GM21367 (cell line): Measurements from ENCODE around the gene PSMA5.
"Not testable (repeated sequence)": the region's sequence is repeated elsewhere in the genome, so short reads cannot be mapped to it uniquely, and the experiment has no call there.

Experiments
- ATAC-seq: cut with Tn5 transposase; IDR thresholded peaks from one replicate; pipeline ENCODE4 v1.9.1; 2021; ENCODE audit not compliant: unreplicated experiment

Gene PSMA5

DNA sequence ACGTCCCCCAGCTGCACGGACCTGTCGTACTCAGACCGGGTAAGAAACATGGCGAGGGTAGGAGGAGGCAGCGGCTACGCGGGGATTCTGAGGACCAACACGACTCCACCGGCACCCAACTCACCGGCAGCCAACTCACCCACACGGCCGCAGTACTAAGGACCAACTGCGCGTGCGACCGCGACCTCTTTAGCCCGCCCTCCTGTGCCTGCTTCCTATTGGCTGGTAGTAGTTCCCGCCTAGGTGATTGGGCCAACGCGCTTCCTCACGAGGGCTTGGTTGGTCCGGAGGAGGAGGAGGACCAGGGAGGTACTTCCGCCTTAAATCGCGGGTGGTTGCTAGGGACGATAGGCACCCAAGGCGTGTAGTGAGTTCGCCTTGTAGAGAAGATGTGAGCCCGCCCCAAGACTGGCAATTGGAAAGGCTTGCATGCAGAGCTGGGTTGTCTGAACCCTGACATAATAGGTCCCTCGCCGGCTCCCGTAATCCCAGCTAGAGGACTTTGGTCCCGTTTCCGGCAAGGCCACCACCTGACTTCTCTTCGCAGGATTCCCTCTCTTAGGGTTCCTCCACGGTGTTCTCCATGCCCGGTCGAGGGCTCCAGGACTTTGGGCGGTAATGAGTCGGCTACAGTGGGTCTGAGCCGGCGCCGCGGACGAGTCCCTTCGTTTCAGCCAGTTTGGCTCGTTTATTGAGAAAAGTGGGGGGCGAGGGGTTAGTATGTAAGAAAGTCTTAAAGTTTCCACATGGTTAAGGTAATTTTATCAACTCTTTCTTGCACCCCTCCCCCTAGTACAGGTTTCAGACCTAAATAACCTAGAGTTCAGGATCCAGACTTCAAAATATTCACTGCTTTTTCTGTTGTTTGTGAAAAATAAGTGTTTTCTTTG, at the start of gene PSMA5:
TSS of gene PSMA5 (minus strand) at position 168 of the 890 bp plus-strand sequence. CDS start at position 50, 118 bp downstream.
- ATAC-seq = peak; percentile 94

DNA sequence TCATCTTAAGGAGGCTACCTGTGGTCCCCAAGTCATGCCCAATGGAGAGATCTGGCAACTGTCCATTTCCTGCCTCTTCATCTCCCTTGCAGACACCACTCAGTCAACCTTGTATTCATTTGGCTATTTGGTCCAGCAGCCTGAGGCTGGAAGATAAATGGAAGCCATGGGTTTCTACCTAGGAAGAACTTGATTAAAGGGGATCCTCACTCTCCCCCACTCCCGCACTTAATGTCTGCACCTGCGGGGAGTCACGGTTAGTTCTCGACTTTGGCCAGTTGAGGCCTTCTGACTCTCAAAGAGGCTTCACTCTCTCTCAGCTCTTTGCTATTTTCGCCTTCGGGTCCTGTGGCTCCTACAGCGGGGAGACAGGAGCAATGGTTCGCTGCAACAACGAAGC, 49.0 kb upstream of the PSMA5 start:
- no peak for ATAC-seq

DNA sequence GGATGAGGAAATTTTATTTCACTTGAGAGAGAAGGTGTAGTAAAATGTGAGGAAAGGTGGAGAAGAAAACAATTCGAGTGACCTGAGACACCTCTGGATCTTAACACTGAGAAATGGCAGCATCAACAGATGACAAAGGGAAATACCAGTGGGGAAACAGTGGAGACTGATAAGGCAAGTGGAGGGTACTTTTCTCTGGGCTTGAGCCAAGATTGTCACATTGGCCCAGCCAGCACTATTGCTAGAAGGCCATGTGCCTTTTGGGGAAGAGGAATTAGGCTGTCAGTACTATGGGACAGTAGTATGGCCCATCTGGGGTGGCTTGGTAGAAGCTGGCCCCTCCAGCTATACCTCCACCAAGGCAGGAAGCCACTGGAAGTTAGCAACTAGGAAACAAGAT, 48.4 kb upstream of the PSMA5 start:
- ATAC-seq = no peak

DNA sequence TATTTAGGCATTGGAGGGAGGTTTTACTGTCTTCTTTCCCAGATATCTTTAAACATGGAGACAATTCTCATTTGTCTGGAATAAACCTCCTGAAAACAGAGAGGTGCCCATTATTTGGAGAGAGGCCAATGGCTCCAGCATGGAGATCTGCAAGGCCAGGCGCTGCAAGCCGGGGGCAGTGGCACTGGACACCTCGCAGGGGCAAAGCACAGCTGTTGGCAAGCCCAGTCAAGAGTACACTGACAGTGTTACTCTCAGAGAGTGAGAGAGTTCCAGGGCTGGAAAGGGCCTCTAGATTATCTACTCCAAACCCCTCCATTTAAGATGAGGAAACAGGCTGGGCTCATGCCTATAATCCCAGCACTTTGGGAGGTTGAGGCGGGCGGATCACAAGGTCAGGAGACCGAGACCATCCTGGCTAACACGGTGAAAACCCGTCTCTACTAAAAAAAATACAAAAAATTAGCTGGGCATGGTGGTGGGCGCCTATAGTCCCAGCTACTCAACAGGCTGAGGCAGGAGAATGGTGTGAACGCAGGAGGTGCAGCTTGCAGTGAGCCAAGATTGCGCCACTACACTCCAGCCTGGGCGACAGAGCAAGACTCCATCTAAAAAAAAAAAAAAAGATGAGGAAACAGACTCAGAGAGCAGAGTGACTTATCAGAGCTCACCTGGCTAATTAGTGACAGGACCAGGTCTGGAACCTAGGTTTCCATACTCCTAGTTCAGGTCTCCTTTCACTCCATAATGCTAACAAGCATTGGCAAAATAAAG, 47.2 kb upstream of the PSMA5 start:
- ATAC-seq = not testable (repeated sequence)

DNA sequence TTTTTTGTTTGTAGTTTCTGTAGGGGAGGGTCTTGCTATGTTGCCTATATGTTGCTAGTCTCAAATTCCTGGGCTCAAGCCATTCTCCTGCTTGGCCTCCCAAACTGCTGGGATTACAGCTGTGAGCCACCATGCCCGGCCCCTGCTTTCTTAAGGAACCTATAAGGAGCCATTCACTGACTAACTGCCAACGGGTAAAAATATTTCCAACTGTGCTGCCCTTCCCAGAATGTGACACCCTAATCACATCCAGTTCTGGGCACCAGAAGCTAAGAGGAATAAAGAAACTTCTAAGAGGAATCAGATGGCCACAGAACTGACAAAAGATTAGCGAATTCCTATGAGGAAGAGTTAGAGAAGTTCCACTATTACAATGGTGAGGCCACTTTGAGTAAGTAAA, 46.5 kb upstream of the PSMA5 start:
- no peak for ATAC-seq

DNA sequence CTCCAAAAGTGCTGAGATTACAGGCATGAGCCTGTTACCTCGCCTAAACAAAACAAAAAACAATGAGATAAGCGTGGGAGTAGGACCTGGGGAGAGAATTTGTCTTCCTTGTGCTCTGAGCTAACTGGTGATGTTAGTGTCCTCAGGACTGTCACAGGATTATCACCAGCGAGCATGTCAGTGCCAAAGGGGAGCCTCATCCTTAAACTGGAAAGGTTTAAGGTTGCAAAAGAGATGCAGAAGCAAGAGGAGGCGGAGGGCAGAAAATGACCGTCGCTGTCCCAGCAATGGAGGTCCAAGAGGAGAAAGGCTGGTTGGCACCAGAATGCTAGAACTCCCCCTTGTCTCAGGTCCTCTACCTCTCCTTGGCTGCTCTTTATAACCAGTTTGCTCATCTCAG, 44.0 kb upstream of the PSMA5 start:
- no peak for ATAC-seq

DNA sequence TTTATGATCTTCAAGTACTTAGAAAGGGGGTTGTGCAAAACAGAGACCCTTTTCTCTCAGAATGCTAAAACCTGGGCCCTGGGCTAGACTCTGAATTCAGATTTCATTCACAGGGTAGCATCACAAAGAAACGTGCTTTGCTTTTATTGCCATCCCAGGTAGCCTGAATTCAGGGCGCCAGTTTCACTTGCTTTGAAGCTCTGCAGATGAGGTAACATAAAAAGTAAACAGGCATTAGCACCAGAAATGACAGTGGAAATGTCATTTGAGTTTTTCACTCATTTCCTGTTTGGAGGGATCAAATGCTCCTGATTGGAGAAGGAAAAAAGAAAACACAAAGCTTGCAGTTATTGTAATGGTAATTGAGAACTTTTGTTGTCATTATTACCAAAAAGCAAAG, 42.7 kb upstream of the PSMA5 start:
- ATAC-seq = no peak

DNA sequence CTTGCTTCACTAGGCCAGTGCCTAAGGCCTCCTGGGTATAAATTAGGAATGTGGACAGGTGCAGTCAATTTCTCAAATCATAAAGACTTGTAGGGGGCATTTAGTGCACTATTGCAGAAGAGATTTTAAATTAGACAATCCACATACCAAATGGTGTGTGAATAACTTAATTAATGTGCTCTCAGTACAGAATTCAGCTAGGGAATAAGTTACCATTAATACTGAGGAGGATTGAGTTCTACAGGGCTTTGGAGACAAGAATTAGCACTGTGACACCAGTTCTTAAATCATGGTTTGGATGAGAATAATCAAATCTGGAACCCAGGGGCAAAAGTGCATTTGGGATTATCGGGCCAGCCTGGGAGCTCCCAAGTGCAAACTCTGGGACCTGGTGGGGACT, 41.8 kb upstream of the PSMA5 start:
- no peak for ATAC-seq

DNA sequence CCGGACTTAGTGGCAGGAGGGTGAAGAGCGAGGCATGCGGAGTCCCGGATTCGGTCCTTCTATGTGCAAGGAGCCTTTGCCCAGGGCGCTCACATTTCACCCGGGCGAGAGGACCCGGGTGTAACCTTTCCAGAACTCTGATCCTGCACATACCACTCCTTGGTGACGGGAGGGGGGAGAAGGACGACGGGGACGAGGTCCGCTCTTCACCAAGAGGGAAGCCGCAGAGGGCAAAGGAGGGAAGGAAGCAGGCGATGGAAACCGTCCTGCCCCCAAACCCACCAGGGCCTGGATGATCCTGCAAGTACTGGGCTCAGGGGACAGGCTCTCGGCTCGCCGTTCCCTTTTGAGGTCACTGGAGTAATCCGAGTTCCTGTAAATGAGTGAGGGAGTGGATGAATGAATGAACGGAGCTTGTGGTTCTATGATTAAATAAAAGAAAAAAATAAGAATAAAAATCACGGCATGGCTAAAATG, 41.1 kb upstream of the PSMA5 start:
- ATAC-seq = no peak

DNA sequence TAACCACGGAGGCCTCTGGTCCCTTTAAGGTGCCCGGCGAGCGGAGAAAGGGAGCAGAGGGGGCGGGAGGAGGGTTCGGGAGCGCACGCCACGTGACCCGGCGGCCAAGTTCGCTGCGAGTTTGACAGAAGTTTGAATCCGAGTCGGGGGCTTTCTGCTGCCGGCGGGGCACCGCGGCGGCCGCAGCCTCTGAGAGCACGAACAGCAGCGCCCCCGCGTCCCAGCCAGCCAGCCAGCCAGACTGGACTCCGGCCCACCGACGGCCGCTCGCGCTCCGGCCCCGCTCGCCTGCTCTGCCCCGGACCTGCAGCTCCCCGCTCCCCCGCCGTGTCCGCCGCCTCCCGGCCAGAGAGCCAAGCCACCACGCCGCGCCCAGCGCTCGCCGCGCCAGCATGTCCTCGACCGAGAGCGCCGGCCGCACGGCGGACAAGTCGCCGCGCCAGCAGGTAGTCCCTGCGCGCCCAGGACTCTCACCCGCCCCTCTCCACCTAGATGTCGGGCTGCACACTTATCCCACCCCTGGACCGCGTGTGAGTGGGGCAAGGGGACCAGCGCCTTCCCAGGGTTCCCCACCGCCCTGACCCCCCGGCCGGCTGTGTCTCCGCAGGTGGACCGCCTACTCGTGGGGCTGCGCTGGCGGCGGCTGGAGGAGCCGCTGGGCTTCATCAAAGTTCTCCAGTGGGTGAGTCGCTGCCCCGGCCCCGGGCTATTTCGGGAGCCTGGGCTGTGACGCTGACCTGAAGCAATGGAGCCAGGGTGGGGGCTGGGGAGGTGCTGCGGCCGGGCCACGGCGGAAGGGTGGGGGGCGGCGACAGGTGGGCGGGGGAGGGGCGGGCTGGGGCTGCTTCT, 40.4 kb upstream of the PSMA5 start, which contains the start of gene SYPL2:
TSS of gene SYPL2 (plus strand) at position 95 of the 849 bp plus-strand sequence. CDS start at position 393, 298 bp downstream.
- no peak for ATAC-seq

DNA sequence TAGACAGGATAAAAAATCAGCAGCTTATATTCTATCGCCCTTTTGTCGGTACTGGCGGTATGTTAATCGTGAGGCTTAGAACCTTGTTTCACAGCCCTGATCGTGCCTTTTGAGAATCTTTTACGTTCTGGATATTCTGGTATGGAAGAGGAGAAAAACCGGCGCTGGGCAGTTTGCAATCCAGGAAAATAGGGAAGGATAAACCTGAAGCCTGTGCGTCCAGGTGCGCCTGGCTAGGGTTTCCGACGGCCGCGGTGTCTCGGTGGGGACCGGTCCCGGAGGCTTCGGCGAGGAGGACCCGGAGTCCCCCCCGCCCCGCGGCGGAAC, 39.8 kb upstream of the PSMA5 start:
- ATAC-seq = no peak

DNA sequence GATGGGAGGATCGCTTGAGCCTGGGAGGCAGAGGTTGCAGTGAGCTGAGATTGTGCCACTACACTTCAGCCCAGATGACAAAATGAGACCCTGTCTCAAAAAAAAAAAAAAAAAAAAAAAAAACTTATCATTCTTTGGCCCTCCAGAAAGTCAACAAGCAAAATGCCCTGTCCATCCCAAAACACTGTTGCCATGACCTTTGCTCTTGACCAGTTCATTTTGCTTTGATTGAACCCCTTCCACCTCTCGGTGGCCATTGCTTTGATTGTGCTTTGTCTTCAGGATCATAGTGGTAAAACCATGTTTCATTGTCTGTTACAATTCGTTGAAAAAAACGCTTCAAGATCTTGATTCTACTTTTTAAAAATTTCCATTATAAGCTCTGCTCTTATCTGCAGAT, 31.6 kb upstream of the PSMA5 start:
- ATAC-seq = no peak

DNA sequence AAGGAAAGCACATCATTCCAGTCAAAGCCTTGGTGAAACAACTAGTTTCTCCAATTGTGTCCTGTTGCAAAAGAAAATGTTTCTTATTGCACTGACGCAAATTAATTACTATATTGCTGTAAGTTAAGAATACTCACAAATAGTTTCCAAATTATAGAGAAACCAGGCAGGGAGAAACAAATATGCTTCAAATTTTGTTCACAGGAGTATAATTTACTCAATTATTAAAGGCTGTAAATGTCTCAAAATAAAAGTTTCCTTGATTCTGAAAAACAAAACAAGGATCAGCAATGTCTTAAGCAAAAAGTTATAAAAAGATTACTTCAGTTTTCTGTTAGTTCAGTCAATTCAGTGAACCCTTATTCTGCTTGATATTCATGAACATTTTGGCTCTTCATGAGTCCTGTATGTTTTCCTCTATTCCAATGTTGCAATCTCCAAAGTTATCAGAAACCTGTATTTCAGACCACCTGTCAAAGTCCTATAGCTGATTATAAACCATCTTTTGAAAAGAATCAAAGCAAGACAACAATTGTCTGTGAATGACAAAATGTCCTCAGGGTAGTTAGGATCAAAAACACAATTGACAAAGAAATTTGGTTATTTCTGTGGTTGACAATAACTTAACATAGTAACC, 28.4 kb upstream of the PSMA5 start:
- ATAC-seq = no peak

DNA sequence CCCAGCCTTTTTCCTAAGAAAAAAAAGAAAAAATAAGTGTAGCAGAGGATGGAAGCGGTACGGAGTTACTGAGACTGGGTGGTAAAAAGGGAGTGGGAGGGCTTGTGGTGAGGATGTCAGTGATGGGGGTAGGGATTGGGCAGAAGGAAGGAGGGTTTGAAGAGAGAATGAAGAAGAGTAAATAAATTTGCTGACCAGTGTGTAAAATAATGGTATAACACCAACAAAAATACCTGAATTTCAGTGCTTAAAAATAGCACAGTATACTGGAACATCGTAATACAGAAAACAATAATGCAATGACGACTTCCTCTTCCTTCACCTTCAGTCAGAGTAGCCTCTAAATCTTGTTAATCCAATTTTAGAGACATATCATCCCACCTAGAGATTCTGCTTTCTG, 21.3 kb upstream of the PSMA5 start:
- no peak for ATAC-seq

DNA sequence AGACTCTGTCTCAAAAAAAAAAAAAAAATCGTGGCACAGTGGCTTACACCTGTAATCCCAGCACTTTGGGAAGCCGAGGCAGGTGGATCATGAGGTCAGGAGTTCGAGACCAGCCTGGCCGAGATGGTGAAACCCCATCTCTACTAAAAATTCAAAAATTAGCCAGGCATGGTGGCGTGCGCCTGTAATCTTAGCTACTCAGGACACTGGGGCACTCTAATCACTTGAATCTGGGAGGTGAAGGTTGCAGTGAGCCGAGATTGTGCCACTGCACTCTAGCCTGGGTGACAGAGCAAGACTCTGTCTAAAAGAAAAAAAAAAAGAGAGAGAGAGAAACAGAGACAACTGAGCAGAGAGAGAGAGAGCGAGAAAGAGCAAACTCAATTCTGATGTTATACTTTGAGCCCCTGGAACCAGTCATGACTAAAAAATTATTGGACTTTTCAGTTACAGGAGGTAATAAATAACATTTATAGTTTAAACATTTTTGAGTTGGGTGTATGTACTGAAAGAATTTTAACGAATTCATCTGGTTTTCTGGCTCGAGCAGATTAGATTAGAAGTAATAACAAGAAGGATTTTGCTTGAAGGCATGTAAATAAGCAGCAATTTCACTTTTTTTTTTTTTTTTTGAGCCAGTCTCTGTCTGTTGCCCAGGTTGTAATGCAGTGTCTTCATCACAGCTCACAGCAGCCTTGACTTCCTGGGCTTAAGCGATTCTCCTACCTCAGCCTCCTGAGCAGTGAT, 19.9 kb upstream of the PSMA5 start:
- not testable (repeated sequence) for ATAC-seq

DNA sequence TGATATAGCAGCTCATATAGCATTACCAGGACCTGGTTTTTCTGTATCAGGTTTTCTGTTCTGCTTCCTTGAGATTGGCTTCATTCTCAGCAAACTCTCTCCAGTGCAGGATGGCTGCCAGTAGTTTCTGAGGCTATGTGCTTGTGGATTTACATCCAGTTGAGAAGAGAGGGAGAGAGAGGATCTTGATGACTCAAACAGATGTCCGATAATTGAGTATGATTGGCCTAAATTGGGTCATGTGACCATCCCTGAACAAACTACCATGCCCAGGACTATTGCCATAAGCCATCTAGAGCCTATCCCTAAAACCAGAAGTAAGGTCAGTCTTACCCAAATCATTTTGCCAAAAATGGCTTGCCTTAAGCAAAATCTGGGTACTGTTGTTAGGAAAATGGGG, 18.1 kb upstream of the PSMA5 start:
- ATAC-seq = no peak

DNA sequence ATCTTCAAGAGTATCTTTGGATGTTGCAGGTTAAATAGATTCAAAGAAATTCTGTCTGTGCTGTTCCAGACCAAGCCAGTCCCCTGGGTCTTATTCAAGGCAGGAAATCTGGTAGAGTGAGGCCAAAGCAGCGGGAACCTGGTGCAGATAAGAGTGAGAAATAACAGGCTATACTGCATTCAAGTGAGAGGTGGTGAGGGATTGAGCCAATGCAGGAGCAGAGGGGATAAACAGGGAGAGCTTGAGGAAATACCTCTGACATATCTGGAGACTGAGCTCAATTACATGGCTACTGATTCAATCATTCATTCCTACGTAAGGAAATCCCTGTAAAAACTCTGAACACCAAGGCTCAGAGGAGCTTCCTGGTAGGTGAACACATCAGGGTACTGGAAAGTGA, 17.2 kb upstream of the PSMA5 start:
- no peak for ATAC-seq

DNA sequence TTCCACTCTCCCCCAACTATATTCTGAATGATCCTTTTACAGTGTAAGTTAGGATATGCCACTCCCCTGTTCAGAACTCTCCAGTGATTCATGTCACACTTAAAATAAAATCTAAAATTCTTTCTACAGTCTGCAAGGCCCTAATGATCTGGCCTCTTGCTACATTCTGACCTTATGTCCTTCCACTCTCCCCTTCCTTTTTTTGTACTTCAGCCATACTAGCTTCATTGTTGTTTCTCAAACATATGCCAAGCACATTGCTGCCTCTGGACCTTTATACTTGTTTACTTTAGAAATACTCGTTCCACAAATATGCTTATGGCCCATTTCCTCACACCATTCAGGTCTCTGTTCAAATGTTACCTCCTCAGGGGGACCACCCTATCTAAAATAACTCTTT, 14.8 kb upstream of the PSMA5 start:
- ATAC-seq = no peak

DNA sequence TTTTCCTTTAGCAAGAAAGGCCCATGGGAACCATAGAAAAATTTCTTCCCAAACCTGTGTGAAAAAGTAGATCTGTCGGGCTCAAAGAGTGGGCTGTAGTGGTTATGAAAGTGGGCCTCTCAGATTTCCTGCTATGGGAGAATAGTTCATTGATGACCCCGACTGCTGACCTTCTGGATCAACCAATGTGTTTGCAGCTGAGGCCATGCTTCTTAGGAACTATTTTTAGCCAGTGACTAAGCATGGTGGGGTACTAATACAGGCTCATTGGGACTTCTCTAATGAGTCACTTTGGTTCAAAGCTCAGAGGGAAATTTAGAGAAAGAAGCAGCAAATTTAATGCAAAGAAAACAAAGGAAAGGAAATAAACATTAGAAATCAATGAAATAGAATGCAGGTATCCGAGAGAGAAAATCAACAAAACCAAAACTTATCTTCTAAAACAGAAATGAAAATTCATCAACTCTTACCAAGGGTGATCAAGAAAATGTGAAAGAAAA, 12.6 kb upstream of the PSMA5 start:
- no peak for ATAC-seq

DNA sequence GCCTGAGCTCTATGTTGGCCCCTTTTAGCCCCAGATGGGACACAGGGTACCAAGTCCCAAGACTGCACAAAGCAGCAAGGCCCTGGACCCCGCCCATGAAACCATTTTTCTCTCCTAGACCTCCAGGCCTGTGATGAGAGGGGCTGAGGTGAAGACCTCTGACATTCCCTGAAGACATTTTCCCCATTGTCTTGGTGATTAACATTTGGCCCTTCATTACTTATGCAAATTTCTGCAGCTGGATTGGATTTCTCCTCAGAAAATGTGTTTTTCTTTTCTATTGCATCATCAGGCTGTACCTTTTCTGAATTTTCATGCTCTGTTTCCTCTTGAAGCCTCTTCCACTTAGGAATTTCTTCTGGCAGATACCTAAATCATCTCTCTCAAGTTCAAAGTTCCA, 8.2 kb upstream of the PSMA5 start:
- ATAC-seq = no peak
